A673 (cell line): Measurements from ENCODE around the gene CTNS. TPM values are rescaled to one million over a fixed set of nuclear protein-coding genes. Genes with fewer than 3 reads are reported as not detected.

Experiments
- BruUV-seq: library from RNA; stranded (reverse); fragments of 400-500 nt; replicated peaks from 2 replicates; lab custom pipeline; 2021; lab: Mats Ljungman, UMichigan
- CTCF ChIA-PET: fragments of 300-600 bp; sonication (Branson Sonifier 250); formaldehyde crosslinking; loops from one replicate; lab custom pipeline; 2022; ENCODE audit warnings: antibody characterized with exemption; lab: Charles Lee
- POLR2A ChIA-PET: fragments of 300-600 bp; sonication (Branson Sonifier 250); formaldehyde crosslinking; loops from one replicate; lab custom pipeline; 2022; ENCODE audit warnings: antibody characterized with exemption; ENCODE audit not compliant: low non-redundant PET; lab: Charles Lee
- DNase-seq: peaks from one replicate; pipeline ENCODE4 v3.0.0-alpha.2; 2015; ENCODE audit warnings: low spot score
- H3K27ac ChIP-seq: fragments of 200-600 bp; sonication (generic); 2 replicates; pipeline ENCODE4 v1.5.1; 2016; ENCODE audit warnings: mixed run types, low read depth, mild to moderate bottlenecking, mixed read lengths, antibody characterized with exemption, low read length; ENCODE audit not compliant: poor library complexity, severe bottlenecking
- H3K27me3 ChIP-seq: fragments of 200-600 bp; sonication (generic); replicated peaks from 2 replicates; pipeline ENCODE4 v1.6.1; 2017; ENCODE audit warnings: mixed run types, low read depth, mild to moderate bottlenecking, mixed read lengths, antibody characterized with exemption, low read length; ENCODE audit not compliant: insufficient read depth, poor library complexity
- H3K36me3 ChIP-seq: fragments of 200-600 bp; sonication (generic); 2 replicates; pipeline ENCODE4 v1.6.1; 2016; ENCODE audit warnings: mixed run types, mild to moderate bottlenecking, mixed read lengths, antibody characterized with exemption, low read length; ENCODE audit not compliant: insufficient read depth, poor library complexity, severe bottlenecking
- H3K4me1 ChIP-seq: fragments of 200-600 bp; sonication (generic); 2 replicates; pipeline ENCODE4 v1.6.1; 2017; ENCODE audit warnings: mixed run types, mild to moderate bottlenecking, mixed read lengths, antibody characterized with exemption, low read length; ENCODE audit not compliant: insufficient read depth, poor library complexity, severe bottlenecking
- H3K4me3 ChIP-seq: fragments of 200-600 bp; sonication (generic); 2 replicates; pipeline ENCODE4 v1.5.1; 2016; ENCODE audit warnings: low read depth, mixed run types, mild to moderate bottlenecking, mixed read lengths, low read length; ENCODE audit not compliant: poor library complexity, severe bottlenecking
- H3K9me3 ChIP-seq: fragments of 200-600 bp; sonication (generic); 2 replicates; pipeline ENCODE4 v1.6.1; 2016; ENCODE audit warnings: mixed run types, low read depth, mild to moderate bottlenecking, mixed read lengths, antibody characterized with exemption, low read length; ENCODE audit not compliant: poor library complexity, severe bottlenecking
- EZH2 ChIP-seq: fragments of 200-600 bp; sonication (generic); IDR thresholded peaks from 2 replicates; pipeline ENCODE4 v1.6.1; 2017; ENCODE audit warnings: borderline replicate concordance, low read depth, mild to moderate bottlenecking, mixed read lengths, antibody characterized with exemption, low read length; ENCODE audit not compliant: poor library complexity, severe bottlenecking
- intact Hi-C: fragments of 100-400 bp; cut with micrococcal nuclease; formaldehyde crosslinking; loops from one replicate; pipeline ENCODE4 v1.10.0; 2022; ENCODE audit not compliant: unreplicated experiment
- total RNA-seq: library from RNA; stranded (reverse); gene quantifications from 2 replicates; pipeline ENCODE4 v1.2.3, GENCODE V29; 2021
- TF ChIP-seq, protein P1 (sequence below): fragments of 300-800, 200-600 bp; sonication (generic); conservative IDR thresholded peaks from 2 replicates; pipeline ENCODE4 v1.5.1; 2017; ENCODE audit warnings: low read depth, mild to moderate bottlenecking, antibody characterized with exemption, low read length, moderate library complexity, mixed read lengths

The CTNS gene
- total RNA-seq, 1 experiment from 2014 or later, result 12.6 TPM

DNA sequence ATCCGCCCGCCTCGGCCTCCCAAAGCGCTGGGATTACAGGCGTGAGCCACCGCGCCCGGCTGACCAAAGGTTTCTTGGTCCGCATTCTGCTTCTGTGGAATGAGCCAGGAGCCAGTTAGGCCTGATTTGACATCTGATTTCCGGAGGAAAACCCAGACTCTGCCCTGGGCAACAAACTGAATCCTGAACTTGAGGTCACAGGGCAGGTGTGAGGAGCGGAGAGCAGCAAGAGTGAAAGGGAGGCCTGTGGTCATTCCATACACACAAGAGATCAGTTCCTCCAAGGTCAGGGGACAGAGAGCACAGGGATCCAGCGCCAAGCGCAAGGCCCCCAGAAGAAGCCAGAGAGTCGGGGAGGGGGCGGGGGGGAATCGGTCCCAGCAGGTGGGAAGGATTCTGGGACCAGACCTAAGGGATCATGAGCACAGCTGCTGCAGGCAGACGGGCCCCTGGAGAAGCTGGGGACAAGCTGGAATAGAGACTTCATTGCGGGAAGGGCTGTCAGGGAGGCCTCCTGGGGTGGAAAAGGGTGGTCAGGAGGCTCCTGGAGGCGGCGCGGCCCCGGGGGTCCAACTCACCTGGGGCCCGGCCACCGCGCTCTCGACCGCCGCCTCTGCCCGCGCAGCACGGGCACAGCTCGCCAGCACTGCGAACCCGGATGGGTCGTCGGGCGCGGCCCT is 946 bp upstream of the CTNS start:
- ChIA-PET CTCF (no interaction called here), POLR2A (interaction anchor here (0.6 kb wide), 1 partner anchor 596 kb away, joined by 8 read pairs; no protein-coding TSS in a partner anchor)
- no peak for DNase-seq
- BruUV-seq, result no TSS peak
- TF ChIP-seq EZH2, result no peak
- TF ChIP-seq, protein P1, sequence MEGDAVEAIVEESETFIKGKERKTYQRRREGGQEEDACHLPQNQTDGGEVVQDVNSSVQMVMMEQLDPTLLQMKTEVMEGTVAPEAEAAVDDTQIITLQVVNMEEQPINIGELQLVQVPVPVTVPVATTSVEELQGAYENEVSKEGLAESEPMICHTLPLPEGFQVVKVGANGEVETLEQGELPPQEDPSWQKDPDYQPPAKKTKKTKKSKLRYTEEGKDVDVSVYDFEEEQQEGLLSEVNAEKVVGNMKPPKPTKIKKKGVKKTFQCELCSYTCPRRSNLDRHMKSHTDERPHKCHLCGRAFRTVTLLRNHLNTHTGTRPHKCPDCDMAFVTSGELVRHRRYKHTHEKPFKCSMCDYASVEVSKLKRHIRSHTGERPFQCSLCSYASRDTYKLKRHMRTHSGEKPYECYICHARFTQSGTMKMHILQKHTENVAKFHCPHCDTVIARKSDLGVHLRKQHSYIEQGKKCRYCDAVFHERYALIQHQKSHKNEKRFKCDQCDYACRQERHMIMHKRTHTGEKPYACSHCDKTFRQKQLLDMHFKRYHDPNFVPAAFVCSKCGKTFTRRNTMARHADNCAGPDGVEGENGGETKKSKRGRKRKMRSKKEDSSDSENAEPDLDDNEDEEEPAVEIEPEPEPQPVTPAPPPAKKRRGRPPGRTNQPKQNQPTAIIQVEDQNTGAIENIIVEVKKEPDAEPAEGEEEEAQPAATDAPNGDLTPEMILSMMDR, result no peak
- H3K9me3 ChIP-seq, result no peaks in the 10 kb centered on the region
- H3K36me3 ChIP-seq, result no peaks in the 10 kb centered on the region
- peak overlapping the region; percentile 94 for H3K27ac ChIP-seq
- H3K27me3 ChIP-seq, result no peaks in the 10 kb centered on the region
- H3K4me3 ChIP-seq, result peak overlapping the region; percentile 94
- H3K4me1 ChIP-seq, result no peaks in the 10 kb centered on the region
- intact Hi-C loops, result no loop called here

DNA sequence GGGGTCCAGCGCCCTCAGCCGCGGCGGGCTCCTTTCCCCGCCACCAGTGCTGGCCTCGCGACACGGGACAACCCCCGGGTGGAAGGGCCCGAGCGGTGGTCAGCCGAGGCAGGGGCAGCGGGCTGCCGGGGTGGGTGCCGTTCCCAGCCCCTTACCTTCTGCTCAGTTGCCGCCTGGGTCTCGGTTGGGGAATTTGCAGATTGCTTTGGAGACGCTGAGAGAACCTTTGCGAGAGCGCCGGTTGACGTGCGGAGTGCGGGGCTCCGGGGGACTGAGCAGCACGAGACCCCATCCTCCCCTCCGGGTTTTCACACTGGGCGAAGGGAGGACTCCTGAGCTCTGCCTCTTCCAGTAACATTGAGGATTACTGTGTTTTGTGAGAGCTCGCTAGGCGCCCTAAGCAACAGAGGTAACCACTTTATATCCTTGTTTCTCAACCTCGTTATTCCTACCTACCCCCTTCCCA is 381 bp downstream of the CTNS start:
- intact Hi-C loops, result no loop called here
- CTCF ChIA-PET, result interaction anchor here (0.8 to 1.0 kb wide), 2 partner anchors 277 to 588 kb away, joined by 3 to 5 read pairs; no protein-coding TSS in a partner anchor
- peak; percentile 17 for DNase-seq
- peak overlapping the region; percentile 94 for H3K27ac ChIP-seq
- no peaks in the 10 kb centered on the region for H3K4me1 ChIP-seq
- peak overlapping the region; percentile 94 for H3K4me3 ChIP-seq
- H3K36me3 ChIP-seq, result no peaks in the 10 kb centered on the region
- no peaks in the 10 kb centered on the region for H3K27me3 ChIP-seq
- TF ChIP-seq, protein P1, result no peak
- TF ChIP-seq EZH2, result no peak
- H3K9me3 ChIP-seq, result no peaks in the 10 kb centered on the region
- TSS peak; percentile 56 for BruUV-seq
- POLR2A ChIA-PET, result no interaction called here

GRCh38 chr17:3639981-3640596 is 3.5 kb downstream of the CTNS start:
- no peak overlapping the region for H3K4me3 ChIP-seq
- H3K27ac ChIP-seq, result no peak overlapping the region
- no TSS peak for BruUV-seq
- CTCF ChIA-PET, result no interaction called here
- no peaks in the 10 kb centered on the region for H3K4me1 ChIP-seq
- POLR2A ChIA-PET, result no interaction called here
- intact Hi-C loops, result loop anchor here (10.0 kb wide), 1 partner anchor 595 kb away; no protein-coding TSS in a partner anchor
- H3K36me3 ChIP-seq, result no peaks in the 10 kb centered on the region
- H3K27me3 ChIP-seq, result no peaks in the 10 kb centered on the region
- H3K9me3 ChIP-seq, result no peaks in the 10 kb centered on the region
- DNase-seq, result no peak
- no peak for TF ChIP-seq EZH2
